GM19372 (cell line): Measurements from ENCODE around the gene TRMT11.
"Not testable (repeated sequence)": the region's sequence is repeated elsewhere in the genome, so short reads cannot be mapped to it uniquely, and the experiment has no call there.

Source experiments
- ATAC-seq: cut with Tn5 transposase; IDR thresholded peaks from one replicate; pipeline ENCODE4 v1.9.1; 2021; ENCODE audit warnings: mild to moderate bottlenecking, low read depth, moderate library complexity; ENCODE audit not compliant: unreplicated experiment

Gene TRMT11

GRCh38 chr6:126040394-126040793 is 54.1 kb downstream of the TRMT11 start:
- ATAC-seq: no peak

- no peak for ATAC-seq
Measured at GRCh38 chr6:126040826-126041225, 54.5 kb downstream of the TRMT11 start.

GRCh38 chr6:126041516-126041915 is 55.2 kb downstream of the TRMT11 start:
- no peak for ATAC-seq

- ATAC-seq: no peak
Measured at GRCh38 chr6:126042001-126042419, 55.7 kb downstream of the TRMT11 start.

GRCh38 chr6:126047648-126048047 is 61.3 kb downstream of the TRMT11 start:
- ATAC-seq: no peak

GRCh38 chr6:126048635-126049034 is 62.3 kb downstream of the TRMT11 start:
- ATAC-seq: no peak

GRCh38 chr6:126050795-126051194 is 64.5 kb downstream of the TRMT11 start:
- ATAC-seq: no peak

- no peak for ATAC-seq
Measured at GRCh38 chr6:126051791-126052190, 65.5 kb downstream of the TRMT11 start.

- ATAC-seq: no peak
Measured at GRCh38 chr6:126052485-126052884, 66.1 kb downstream of the TRMT11 start.

- ATAC-seq: no peak
Measured at GRCh38 chr6:126054258-126054702, 67.9 kb downstream of the TRMT11 start.

- no peak for ATAC-seq
Measured at GRCh38 chr6:126054802-126055201, 68.5 kb downstream of the TRMT11 start.

GRCh38 chr6:126055449-126055848 is 69.1 kb downstream of the TRMT11 start:
- ATAC-seq: no peak

- ATAC-seq: no peak
Measured at GRCh38 chr6:126056355-126057004, 70.1 kb downstream of the TRMT11 start.

GRCh38 chr6:126058085-126058484 is 71.7 kb downstream of the TRMT11 start:
- ATAC-seq: not testable (repeated sequence)

- ATAC-seq: no peak
Measured at GRCh38 chr6:126060400-126060799, 74.1 kb downstream of the TRMT11 start.

- ATAC-seq: peak; percentile 49
Measured at GRCh38 chr6:126063512-126064146, 77.3 kb downstream of the TRMT11 start.

- ATAC-seq: no peak
Measured at GRCh38 chr6:126064257-126064747, 78.0 kb downstream of the TRMT11 start.

GRCh38 chr6:126064748-126065401 is 78.5 kb downstream of the TRMT11 start:
- ATAC-seq: no peak

- ATAC-seq: no peak
Measured at GRCh38 chr6:126066053-126067048, 80.0 kb downstream of the TRMT11 start.

GRCh38 chr6:126067073-126067472 is 80.7 kb downstream of the TRMT11 start:
- ATAC-seq: no peak
